Measurements from ENCODE around the gene ALDH3B2. TPM values are rescaled to one million over a fixed set of nuclear protein-coding genes. Genes with fewer than 3 reads are reported as not detected.

ALDH3B2 gene
- total and polyA plus RNA-seq, 2 of the 8 experiments (the other 6 are each of a cell fraction or from before 2014, with no cell fraction given): not detected

DNA sequence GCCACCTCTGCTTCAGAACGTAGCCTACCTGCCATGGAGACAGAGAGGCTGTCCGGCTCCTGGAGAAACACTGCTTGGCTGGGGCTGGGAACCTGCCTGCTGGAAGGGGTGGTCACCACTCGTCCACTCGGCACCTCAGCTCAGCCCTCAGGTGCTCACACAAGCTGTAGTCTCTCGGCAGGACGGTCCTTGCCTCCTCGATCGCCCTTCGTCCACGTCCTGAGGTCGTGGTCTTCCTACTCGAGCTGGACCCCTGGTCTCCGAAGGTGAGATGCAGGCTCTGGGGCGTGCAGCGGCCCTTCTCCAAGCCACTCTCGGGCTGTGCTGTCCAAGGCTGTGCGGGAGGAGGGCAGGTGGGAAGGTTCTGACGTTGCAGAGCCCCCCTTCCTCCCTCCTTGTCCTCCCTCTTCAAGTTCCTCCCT lies 35.0 kb downstream of the ALDH3B2 start, which contains the start of gene TBX10:
TSS of gene TBX10 (minus strand) at position 326 of the 422 bp plus-strand sequence. CDS start at position 35, 291 bp downstream.
- 82% methylated on average over 12 of the region's 18 CpGs; no CpG with 5 or more reads in 1 of the 2 experiments for WGBS, 2 experiments (ENCODE audit: extremely low coverage in 1 of 2, insufficient coverage in 1 of 2, insufficient read length in 1 of 2, insufficient replicate concordance in 2 of 2, low coverage in 1 of 2, low lambda C conversion rate in 2 of 2, missing lambda C conversion rate in 1 of 2)
- H3K9ac ChIP-seq (replicated peaks in 1 of 4; ENCODE audit: extremely low read depth in 1 of 4, low read depth in 3 of 4, low read length in 3 of 4): no peak within 1 kb of the TSS

More for the DNA sequence above, 35.0 kb downstream of the ALDH3B2 start, which contains the start of gene TBX10:
- H2BK15ac ChIP-seq (ENCODE audit: low read length): peak within 1 kb of the TSS; percentile 97; the same call in 1 of the 2 replicates
- H3K9me3 ChIP-seq (ENCODE audit: insufficient read depth in 2 of 2, low read depth in 1 of 2, low read length in 1 of 2): peaks cover 3 to 6% of the 10 kb centered on the region in 2 experiments; a peak in 3 of 4 replicates
- H3K27ac ChIP-seq (ENCODE audit: low read depth, low read length): no peak within 1 kb of the TSS
- no peak within 1 kb of the TSS for H2BK5ac ChIP-seq (ENCODE audit: low read depth, low read length)
- H3K36me3 ChIP-seq (ENCODE audit: control insufficient read depth in 2 of 4, insufficient read depth in 4 of 4, low read length in 3 of 4): no peaks in the 10 kb centered on the region
- POLR2A ChIA-PET (ENCODE audit: partially characterized antibody): interaction anchor here (0.9 to 3.2 kb wide), 3 partner anchors 10 to 23 kb away, joined by 3 to 19 read pairs (median 8); partner anchors contain the start of gene NUDT8
- no peaks in the 10 kb centered on the region for H4K20me1 ChIP-seq (replicated peaks in 1 of 2; ENCODE audit: control insufficient read depth in 1 of 2, insufficient read depth in 2 of 2, low read length in 2 of 2)
- CTCF ChIA-PET (ENCODE audit: partially characterized antibody): interaction anchor here (0.7 to 4.8 kb wide), 16 partner anchors 8 to 75 kb away, joined by 3 to 36 read pairs (median 6); no protein-coding TSS in a partner anchor
- H2AK5ac ChIP-seq (ENCODE audit: low read depth, low read length): peak within 1 kb of the TSS; percentile 98
- DNase-seq (ENCODE audit: low read depth in 1 of 2, low spot score in 2 of 2): peak in 1 of 2 experiments; percentile 45
- peak within 1 kb of the TSS; percentile 56 for H4K91ac ChIP-seq (replicated peaks; ENCODE audit: insufficient read length, low read length)
- 0 out of 2 replicates have a peak within 1 kb of the TSS, but pooled peaks have one; percentile 48 for H2BK20ac ChIP-seq (ENCODE audit: low read length)
- FAIRE-seq: no peak
- H3K23me2 ChIP-seq (ENCODE audit: low read depth, low read length): no peaks in the 10 kb centered on the region; the same call in 1 of the 2 replicates
- H2BK12ac ChIP-seq (ENCODE audit: low read depth, low read length): peak within 1 kb of the TSS; percentile 84; the same call in 1 of the 2 replicates
- no peak within 1 kb of the TSS for H3K23ac ChIP-seq (ENCODE audit: insufficient read length)
- H3K27me3 ChIP-seq (replicated peaks in 1 of 4; ENCODE audit: control insufficient read depth in 3 of 4, extremely low read depth in 1 of 4, insufficient read depth in 3 of 4, low read length in 3 of 4): peaks cover 8 to 28% (median 15%) of the 10 kb centered on the region in 4 experiments
- H3K18ac ChIP-seq (ENCODE audit: extremely low read depth, low read length): peak within 1 kb of the TSS; percentile 32; the same call in 1 of the 2 replicates
- H3K4ac ChIP-seq (replicated peaks; ENCODE audit: insufficient read length, low read depth, low read length): no peak within 1 kb of the TSS
- no peaks in the 10 kb centered on the region for H3K79me1 ChIP-seq (ENCODE audit: low read depth, low read length)
- no peak within 1 kb of the TSS for H3K4me2 ChIP-seq (ENCODE audit: insufficient read depth in 1 of 2, low read depth in 2 of 2, low read length in 2 of 2)
- H3K56ac ChIP-seq (replicated peaks; ENCODE audit: insufficient read length, low read depth, low read length): no peak within 1 kb of the TSS
- H3K4me3 ChIP-seq (ENCODE audit: extremely low read depth in 1 of 4, insufficient read depth in 2 of 4, low read depth in 3 of 4, low read length in 4 of 4): no peak within 1 kb of the TSS
- H3K14ac ChIP-seq (ENCODE audit: insufficient read length): no peak within 1 kb of the TSS
- TF ChIP-seq POLR2A (IDR thresholded peaks at IDR 0.05; ENCODE audit: control extremely low read depth in 1 of 2, low read depth in 2 of 2, low read length in 2 of 2): no peak
- TF ChIP-seq SP2 (IDR thresholded peaks at IDR 0.05; ENCODE audit: low read length): no peak
- no peak for TF ChIP-seq PHF8 (conservative IDR thresholded peaks at IDR 0.05; ENCODE audit: low read depth, low read length)
- TF ChIP-seq TAF1 (IDR thresholded peaks at IDR 0.05; ENCODE audit: low read depth, low read length): no peak
- TF ChIP-seq RFX5 (IDR thresholded peaks at IDR 0.05; ENCODE audit: borderline replicate concordance, low read depth, low read length): no peak
- no peak for TF ChIP-seq CBX5 (IDR thresholded peaks at IDR 0.05; ENCODE audit: low read depth, low read length)
- TF ChIP-seq SP4 (IDR thresholded peaks at IDR 0.05; ENCODE audit: low read length): no peak
- no peak within 1 kb of the TSS for H2BK120ac ChIP-seq (replicated peaks; ENCODE audit: low read depth, low read length)
- no peak within 1 kb of the TSS for H4K5ac ChIP-seq (ENCODE audit: insufficient read length, low read depth, low read length)
- peaks cover 0 to 5% (median 1%) of the 10 kb centered on the region in 4 experiments; a peak in 1 of 7 replicates for H3K4me1 ChIP-seq (replicated peaks in 1 of 4; ENCODE audit: control insufficient read depth in 3 of 4, insufficient read depth in 4 of 4, low read length in 3 of 4)
- no peaks in the 10 kb centered on the region for H3K79me2 ChIP-seq (ENCODE audit: control insufficient read depth in 1 of 2, insufficient read depth in 2 of 2, low read length in 2 of 2)
- H2AFZ ChIP-seq (ENCODE audit: low read length): no peak within 1 kb of the TSS
- no peak within 1 kb of the TSS; the same call in 1 of the 2 replicates for H4K8ac ChIP-seq (ENCODE audit: extremely low read depth, insufficient read depth, low read length)

Measured in H1 (cell line).